Right lobe of liver (tissue), 4 donors: ENCODE results near the gene CRAT.

Experiments
- POLR2A ChIP-seq: fragments of 450-650 bp; IDR thresholded peaks from one replicate; pipeline ENCODE4 v1.6.1; 2017; ENCODE audit warnings: antibody characterized with exemption, mild to moderate bottlenecking
- TF ChIP-seq, protein P1 (sequence below), 4 donors: fragments of 200-600 bp in 3 of 4; fragments of 450-650 bp in 1 of 4; IDR thresholded peaks; one replicate each; pipeline versions ENCODE4 v1.5.1 to v1.8.0; 2016 to 2022; ENCODE audit warnings: antibody characterized with exemption in 4 of 4, mild to moderate bottlenecking in 2 of 4
- donor health status: DM: no; HTN: no; CAD: no.
- donor health status: DM: no; HTN: no; CAD: no.
- donor health status: DM: no; HTN: yes; CAD: no.

DNA sequence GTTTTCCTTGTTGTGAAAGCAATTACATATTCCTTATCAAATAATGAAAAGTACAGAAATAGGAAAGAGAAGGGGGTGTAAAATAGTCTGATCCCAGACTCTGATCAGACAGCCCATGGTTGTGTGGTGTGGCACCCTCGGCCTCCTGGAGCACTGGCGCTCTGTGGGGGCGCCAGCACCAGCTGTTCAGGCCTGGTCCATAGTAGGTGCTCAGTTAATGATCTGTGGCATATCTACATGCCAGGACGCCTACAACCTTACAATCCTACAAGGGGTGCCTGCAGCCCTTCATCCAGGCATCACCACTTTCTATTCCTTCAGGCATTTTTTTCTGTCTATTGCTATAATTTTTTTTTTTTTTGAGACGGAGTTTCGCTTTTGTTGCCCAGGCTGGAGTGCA lies 57.6 kb downstream of the CRAT start:
- TF ChIP-seq, protein P1, sequence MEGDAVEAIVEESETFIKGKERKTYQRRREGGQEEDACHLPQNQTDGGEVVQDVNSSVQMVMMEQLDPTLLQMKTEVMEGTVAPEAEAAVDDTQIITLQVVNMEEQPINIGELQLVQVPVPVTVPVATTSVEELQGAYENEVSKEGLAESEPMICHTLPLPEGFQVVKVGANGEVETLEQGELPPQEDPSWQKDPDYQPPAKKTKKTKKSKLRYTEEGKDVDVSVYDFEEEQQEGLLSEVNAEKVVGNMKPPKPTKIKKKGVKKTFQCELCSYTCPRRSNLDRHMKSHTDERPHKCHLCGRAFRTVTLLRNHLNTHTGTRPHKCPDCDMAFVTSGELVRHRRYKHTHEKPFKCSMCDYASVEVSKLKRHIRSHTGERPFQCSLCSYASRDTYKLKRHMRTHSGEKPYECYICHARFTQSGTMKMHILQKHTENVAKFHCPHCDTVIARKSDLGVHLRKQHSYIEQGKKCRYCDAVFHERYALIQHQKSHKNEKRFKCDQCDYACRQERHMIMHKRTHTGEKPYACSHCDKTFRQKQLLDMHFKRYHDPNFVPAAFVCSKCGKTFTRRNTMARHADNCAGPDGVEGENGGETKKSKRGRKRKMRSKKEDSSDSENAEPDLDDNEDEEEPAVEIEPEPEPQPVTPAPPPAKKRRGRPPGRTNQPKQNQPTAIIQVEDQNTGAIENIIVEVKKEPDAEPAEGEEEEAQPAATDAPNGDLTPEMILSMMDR (IDR thresholded peaks at IDR 0.05): no peak
- TF ChIP-seq POLR2A: no peak
